IPS-18a (cell line): ENCODE measurements around the gene DBF4B.
"Not testable (repeated sequence)": the region's sequence is repeated elsewhere in the genome, so short reads cannot be mapped to it uniquely, and the experiment has no call there.

Experiments used
- H3K27ac ChIP-seq: one replicate; pipeline ENCODE4 v1.5.1; 2013; ENCODE audit warnings: low read length
- H3K27me3 ChIP-seq: one replicate; pipeline ENCODE4 v1.6.1; 2013; ENCODE audit warnings: mild to moderate bottlenecking, low read length; ENCODE audit not compliant: control insufficient read depth, insufficient read depth
- H3K36me3 ChIP-seq: one replicate; pipeline ENCODE4 v1.6.1; 2013; ENCODE audit warnings: low read depth, low read length; ENCODE audit not compliant: control insufficient read depth
- H3K4me1 ChIP-seq: one replicate; pipeline ENCODE4 v1.6.1; 2013; ENCODE audit warnings: low read depth, low read length; ENCODE audit not compliant: control insufficient read depth
- H3K4me3 ChIP-seq: one replicate; pipeline ENCODE4 v1.5.1; 2013; ENCODE audit warnings: low read length
- H3K9ac ChIP-seq: one replicate; pipeline ENCODE4 v1.6.1; 2013; ENCODE audit warnings: mild to moderate bottlenecking, low read length, moderate library complexity
- H3K9me3 ChIP-seq: one replicate; pipeline ENCODE4 v1.6.1; 2013; ENCODE audit warnings: low read depth, low read length; ENCODE audit not compliant: control insufficient read depth

The DBF4B gene

DNA sequence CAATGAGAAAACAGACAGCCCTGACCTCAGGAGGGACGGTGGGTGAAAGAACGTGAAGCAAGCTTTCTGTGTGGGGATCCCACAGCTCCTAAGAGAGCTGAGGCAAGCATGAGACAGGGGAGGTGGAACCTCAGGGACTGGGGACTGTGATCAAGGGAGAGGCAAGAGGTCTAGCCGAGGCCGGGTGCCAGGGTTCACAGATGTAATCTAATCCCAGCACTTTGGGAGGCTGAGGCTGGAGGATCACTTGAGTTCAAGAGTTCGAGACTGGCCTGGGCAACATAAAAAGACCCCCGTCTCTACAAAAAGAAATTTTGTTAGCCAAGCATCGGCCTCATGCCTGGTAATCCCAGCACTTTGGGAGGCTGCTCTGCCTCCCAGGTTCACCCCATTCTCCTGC, 45.8 kb downstream of the DBF4B start:
- no peaks in the 10 kb centered on the region for H3K9me3 ChIP-seq
- no peak overlapping the region for H3K9ac ChIP-seq
- peaks cover 22% of the 10 kb centered on the region for H3K27me3 ChIP-seq
- H3K36me3 ChIP-seq, result peaks cover 7% of the 10 kb centered on the region
- no peaks in the 10 kb centered on the region for H3K4me1 ChIP-seq
- H3K4me3 ChIP-seq, result no peak overlapping the region
- H3K27ac ChIP-seq, result no peak overlapping the region

DNA sequence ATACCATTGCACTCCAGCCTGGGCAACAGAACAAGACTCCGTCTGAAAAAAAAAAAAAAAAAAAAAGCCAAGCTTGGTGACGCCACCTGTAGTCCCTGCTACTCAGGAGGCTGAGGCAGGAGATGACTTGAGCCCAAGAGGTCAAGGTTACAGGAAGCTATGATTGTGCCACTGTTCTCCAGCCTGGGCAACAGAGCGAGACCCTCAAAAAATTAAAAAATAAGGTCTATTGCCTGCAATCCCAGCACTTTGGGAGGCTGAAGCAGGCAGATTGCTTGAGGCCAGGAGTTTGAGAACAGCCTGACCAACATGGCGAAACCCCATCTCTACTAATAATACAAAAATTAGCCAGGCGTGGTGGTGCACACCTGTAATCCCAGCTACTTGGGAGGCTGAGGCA, 46.7 kb downstream of the DBF4B start:
- H3K36me3 ChIP-seq, H3K4me3 ChIP-seq, H3K9ac ChIP-seq, H3K27ac ChIP-seq, H3K9me3 ChIP-seq, H3K4me1 ChIP-seq: not testable (repeated sequence)
- H3K27me3 ChIP-seq, result peaks cover 31% of the 10 kb centered on the region

DNA sequence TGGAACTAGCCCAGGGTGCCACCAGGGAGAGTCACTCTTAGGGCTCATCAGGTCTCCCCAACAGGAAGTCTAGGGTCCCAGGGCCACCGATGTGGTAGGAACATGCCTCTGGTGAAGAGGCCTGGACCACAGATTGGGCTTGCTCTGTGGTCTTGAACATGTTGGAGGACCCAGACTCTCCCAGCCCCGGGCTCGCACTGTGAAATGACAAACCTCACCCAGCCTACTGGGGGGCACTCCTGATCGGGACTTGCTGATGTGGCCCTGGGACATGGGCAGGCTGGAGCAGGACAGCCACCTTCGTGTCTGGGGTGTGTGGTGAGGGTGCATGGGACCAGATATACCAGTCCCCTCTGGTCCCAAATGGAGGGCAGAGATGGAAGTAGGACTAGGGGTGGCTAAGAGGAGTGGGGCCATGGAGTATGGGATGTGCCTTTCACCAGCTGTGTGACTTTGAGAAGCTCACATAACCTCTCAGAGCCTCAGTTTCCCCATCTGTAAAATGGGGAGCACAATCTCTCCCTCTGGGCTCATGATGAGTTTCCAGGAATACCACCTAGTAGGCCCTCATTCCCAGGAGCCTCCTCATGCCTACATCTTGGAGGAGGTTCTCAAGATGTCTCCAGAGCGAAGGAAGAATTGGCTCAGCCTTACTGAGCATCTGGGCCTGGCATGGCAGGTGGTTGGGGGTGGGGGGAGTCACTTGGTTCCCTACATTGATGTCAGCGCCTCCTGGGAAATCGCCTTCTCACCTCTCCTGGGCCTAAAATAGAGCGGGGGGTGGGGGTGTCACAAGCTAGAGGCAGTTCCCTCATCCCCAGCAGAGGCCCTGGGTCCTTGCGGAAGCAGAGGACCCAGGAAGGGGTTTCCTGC, 48.8 kb downstream of the DBF4B start:
- no peaks in the 10 kb centered on the region for H3K4me1 ChIP-seq
- H3K27me3 ChIP-seq, result peaks cover 36% of the 10 kb centered on the region

DNA sequence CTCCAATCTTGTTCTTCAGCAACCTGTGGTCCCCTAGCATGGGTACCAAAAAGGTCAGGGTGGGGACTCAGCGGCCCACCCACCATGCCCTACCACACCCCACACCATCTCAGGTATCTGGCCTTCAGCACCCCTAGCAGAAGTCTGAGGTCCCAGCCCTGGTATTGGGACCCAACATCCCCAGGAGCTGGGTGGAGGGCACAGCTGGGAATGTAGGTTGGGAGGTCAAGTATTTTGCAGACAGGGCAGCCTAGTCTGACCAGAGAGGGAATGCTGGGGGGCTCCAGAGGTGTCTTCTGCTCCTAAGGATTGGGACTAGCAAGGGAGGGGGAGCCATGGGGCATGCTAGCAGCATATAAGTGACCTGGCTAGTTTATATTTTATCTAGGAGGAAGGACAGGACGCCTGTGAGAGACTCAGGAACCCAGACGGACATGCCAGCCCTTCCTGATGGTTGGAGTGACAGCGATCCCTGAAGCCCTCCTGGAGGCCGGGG, 49.5 kb downstream of the DBF4B start:
- H3K9ac ChIP-seq, result no peak overlapping the region
- no peaks in the 10 kb centered on the region for H3K36me3 ChIP-seq
- H3K4me3 ChIP-seq, result no peak overlapping the region
- peaks cover 36% of the 10 kb centered on the region for H3K27me3 ChIP-seq
- no peaks in the 10 kb centered on the region for H3K9me3 ChIP-seq
- no peak overlapping the region for H3K27ac ChIP-seq
- no peaks in the 10 kb centered on the region for H3K4me1 ChIP-seq

More for the DNA sequence above, 48.8 kb downstream of the DBF4B start:
- Histone ChIP-seq H3K27ac (no peak overlapping the region), H3K9me3 (no peaks in the 10 kb centered on the region), H3K9ac (no peak overlapping the region), H3K36me3 (no peaks in the 10 kb centered on the region), H3K4me3 (no peak overlapping the region)

DNA sequence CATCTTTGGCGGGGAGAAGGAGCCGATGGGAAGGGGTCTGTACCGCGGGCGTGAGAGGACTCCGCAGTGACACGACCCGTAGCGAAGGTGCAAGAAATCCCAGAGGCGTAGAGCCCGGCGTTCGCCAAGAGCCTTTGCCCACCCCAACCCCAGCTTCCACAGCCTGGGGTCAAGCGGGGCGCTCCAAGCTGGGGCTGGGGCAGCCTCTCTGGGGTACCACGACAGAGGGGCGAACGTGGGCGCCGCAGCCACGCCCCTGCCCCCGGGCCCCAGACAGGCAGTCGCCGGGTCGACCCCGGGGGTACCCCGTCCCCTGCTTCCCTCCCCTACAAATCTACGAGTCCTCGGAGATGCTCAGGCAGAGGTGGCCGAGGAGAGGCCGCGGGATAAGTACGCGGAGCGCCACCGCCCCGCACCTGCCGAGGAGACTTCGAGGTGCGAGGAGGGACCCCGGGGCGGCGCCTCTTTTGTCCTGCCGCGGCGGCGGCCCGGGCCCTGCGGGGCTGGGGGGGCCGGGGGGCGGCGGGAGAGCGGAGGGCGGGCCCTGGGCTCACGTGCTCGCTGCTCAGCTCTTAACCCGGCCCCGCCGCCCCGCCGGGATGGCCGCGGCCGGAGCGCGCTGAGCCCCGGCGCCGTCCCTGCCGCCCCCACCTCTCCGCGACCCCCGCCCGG, 50.1 kb downstream of the DBF4B start, which contains the start of gene ADAM11:
Gene ADAM11 (plus strand): TSS at position 575 of the 672 bp plus-strand sequence. CDS start 212 bp downstream, outside the sequence.
- H3K9me3 ChIP-seq, result no peaks in the 10 kb centered on the region
- no peaks in the 10 kb centered on the region for H3K4me1 ChIP-seq
- no peak within 1 kb of the TSS for H3K9ac ChIP-seq
- H3K4me3 ChIP-seq, result peak within 1 kb of the TSS; percentile 42
- no peaks in the 10 kb centered on the region for H3K36me3 ChIP-seq
- H3K27ac ChIP-seq, result no peak within 1 kb of the TSS
- peaks cover 36% of the 10 kb centered on the region for H3K27me3 ChIP-seq

DNA sequence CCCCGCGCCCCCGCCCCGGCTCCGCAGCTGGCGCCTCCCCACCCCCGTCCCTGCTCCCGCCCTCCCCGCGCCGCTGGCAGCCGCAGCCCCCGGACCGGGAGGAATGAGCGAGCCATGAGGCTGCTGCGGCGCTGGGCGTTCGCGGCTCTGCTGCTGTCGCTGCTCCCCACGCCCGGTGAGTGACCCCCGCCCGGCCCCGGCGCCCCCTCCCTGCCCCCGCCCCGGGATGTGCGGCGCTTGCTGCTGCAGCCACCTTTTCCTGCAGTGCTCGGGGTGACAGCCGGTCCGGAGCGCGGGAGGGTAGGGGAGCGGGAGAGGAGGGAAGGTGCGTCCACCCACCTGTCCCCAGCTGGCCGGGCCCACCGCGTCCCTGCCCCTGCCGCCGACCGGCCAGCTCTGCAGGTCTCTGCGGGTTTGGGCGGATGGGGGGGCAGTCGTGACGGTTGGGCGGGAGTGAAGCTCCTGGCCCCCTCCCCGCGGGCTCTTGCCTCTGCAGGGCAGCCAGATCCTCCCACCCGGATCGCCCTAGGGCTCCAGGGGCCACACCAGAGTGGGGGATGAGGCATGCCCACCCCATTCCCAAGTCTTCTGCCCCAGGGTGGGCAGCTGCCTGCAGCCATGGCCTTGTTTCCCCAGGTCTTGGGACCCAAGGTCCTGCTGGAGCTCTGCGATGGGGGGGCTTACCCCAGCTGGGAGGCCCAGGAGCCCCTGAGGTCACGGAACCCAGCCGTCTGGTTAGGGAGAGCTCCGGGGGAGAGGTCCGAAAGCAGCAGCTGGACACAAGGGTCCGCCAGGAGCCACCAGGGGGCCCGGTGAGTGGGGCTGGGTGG, 50.8 kb downstream of the DBF4B start:
- H3K9ac ChIP-seq, result no peak overlapping the region
- no peak overlapping the region for H3K27ac ChIP-seq

DNA sequence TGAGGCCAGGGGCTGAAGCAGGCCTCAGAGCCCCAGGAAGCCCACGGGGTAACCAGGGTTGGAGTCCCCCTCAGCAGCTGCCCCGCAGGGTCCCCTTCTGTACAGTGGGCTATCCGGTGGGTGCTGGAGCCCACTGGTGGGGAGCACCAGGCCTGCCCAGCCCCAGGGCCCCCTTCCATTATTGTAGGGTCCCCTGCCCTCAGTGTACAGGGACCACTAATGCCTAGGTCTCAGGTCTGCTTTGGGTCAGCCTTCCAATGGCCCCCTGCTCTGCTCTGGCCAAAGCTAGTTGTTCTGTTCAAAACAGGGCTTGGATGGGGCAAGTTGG, 51.4 kb downstream of the DBF4B start:
- H3K4me3 ChIP-seq, result no peak overlapping the region
- H3K9me3 ChIP-seq, result no peaks in the 10 kb centered on the region
- no peaks in the 10 kb centered on the region for H3K4me1 ChIP-seq
- no peak overlapping the region for H3K27ac ChIP-seq
- no peaks in the 10 kb centered on the region for H3K36me3 ChIP-seq
- no peak overlapping the region for H3K9ac ChIP-seq
- peaks cover 36% of the 10 kb centered on the region for H3K27me3 ChIP-seq

More for the DNA sequence above, 50.8 kb downstream of the DBF4B start:
- Histone ChIP-seq H3K36me3 (no peaks in the 10 kb centered on the region), H3K4me1 (no peaks in the 10 kb centered on the region), H3K9me3 (no peaks in the 10 kb centered on the region), H3K4me3 (peak overlapping the region; percentile 42), H3K27me3 (peaks cover 36% of the 10 kb centered on the region)

DNA sequence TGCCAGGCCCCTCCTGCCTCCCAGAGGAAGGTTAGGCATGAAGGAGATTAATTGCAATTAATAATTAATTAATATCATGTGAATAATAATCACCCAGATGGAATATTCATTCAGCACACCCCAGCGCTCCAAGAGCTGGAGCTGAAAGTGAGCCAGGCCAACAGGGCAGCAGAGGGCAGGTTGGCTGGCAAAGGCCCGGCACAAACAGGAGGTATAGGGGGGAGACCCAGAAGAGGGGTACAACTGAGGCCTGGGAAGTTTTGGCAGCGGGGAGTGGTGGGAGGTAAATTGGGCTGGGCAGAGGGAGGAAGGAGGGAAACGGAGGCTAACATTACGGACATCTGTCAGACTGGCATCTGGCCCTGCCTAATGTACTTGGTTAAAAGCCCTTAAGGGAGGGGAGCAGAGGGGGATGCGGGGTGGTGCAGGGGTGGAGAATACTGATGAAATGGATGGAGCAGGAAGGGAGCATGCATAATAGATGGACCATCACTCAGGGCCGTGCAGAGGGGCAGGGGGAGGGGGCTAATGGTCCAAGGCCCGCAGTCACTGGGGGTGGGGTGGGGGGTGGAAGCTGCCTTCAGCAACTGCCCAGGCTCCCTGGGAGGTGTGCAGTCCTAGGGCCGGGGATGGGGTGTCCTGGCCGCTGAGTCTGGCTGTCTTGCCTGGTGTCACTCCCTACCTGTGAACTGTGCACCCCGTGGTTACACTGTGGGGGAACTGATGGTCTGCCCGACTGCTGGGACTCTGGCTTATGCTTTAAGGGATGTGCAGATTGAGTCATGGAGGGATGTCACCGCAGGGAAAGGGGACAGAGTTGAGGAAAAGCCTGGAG, 52.2 kb downstream of the DBF4B start:
- no peak overlapping the region for H3K27ac ChIP-seq
- no peak overlapping the region for H3K9ac ChIP-seq
- no peaks in the 10 kb centered on the region for H3K36me3 ChIP-seq
- no peaks in the 10 kb centered on the region for H3K4me1 ChIP-seq
- H3K27me3 ChIP-seq, result peaks cover 36% of the 10 kb centered on the region
- no peaks in the 10 kb centered on the region for H3K9me3 ChIP-seq
- H3K4me3 ChIP-seq, result no peak overlapping the region

DNA sequence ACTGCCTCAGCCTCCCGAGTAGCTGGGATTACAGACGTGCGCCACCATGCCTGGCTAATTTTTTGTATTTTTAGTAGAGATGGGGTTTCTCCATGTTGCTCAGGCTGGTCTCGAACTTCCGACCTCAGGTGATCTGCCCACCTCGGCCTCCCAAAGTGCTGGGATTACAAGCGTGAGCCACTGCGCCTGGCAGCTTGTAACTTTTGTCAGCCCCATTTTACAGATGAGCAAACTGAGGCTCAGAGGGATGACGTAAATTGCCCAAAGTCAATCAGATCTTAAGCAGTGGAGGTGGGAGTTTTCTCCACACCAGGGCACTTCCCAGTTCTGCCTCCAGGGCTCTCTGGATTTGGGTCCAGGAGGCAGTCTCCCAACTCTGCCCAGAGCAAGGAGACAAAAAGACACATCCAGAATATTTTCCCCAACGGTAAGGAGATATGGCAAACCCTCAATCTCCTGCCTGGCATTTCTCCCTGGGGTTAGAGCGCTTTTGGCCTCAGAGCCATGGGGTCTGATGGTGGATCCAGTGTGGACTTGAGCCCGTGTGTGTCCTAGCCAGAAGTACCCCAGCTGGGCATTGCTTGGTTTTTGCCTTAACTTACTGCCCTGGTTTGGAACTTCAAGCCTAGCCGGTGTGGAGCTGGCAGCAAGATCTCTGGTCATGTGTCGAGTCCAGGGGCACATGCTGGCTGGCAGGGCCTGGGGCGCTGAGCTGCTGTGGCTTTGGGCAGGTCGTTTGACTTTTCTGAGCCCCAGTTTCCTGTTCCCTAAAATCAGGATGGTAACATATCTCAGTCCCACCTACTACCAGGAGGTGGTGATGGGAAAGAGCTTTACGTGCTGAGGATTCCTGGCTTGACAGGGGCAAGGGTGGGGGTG, 53.7 kb downstream of the DBF4B start:
- H3K4me3 ChIP-seq, result no peak overlapping the region
- H3K36me3 ChIP-seq, result no peaks in the 10 kb centered on the region
- no peaks in the 10 kb centered on the region for H3K9me3 ChIP-seq
- H3K9ac ChIP-seq, result no peak overlapping the region
- peaks cover 30% of the 10 kb centered on the region for H3K27me3 ChIP-seq
- no peaks in the 10 kb centered on the region for H3K4me1 ChIP-seq
- H3K27ac ChIP-seq, result no peak overlapping the region

DNA sequence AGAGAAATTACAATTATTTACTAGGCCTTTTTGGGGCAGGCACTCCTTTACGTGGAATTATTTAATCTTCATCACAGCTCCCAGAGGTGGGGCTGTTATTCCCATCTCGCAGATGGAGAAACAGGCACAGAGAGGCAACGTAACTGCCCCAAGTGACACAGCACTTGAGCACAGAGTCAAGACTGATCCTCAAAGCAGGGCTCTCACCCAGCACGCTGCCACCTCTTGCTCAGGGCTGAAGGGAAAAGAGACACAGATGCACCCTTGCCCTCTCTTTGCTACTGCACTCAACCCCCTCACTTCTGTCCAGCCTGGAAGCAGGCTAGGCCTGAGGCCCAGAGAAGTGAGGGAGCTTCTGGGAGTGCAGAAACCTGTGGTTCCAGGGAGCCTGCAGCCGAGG, 54.7 kb downstream of the DBF4B start:
- Histone ChIP-seq H3K4me3 (no peak overlapping the region), H3K27ac (no peak overlapping the region), H3K4me1 (peaks cover 5% of the 10 kb centered on the region), H3K9ac (no peak overlapping the region), H3K9me3 (no peaks in the 10 kb centered on the region), H3K36me3 (no peaks in the 10 kb centered on the region), H3K27me3 (peaks cover 20% of the 10 kb centered on the region)
